Gastroesophageal sphincter (tissue), 4 donors: Measurements from ENCODE around the gene NIPBL. TPM values are rescaled to one million over a fixed set of nuclear protein-coding genes. Genes with fewer than 3 reads are reported as not detected.

Source experiments
- ATAC-seq: fragments of 150-250 bp; one replicate; pipeline ENCODE4 v1.9.1; 2016; ENCODE audit warnings: mild to moderate bottlenecking, moderate library complexity
- H3K27ac ChIP-seq, 4 donors: fragments of 200-600 bp; sonication (generic) in 3 of 4; 1 replicate in 3 of 4; 2 replicates in 1 of 4; pipeline ENCODE4 v1.5.1; 2016 to 2019
- H3K27me3 ChIP-seq: fragments of 200-600 bp; sonication (generic); one replicate; pipeline ENCODE4 v1.5.1; 2019
- H3K36me3 ChIP-seq, 2 donors: fragments of 200-600 bp; sonication (generic); one replicate each; pipeline ENCODE4 v1.5.1; 2019; ENCODE audit warnings: control low read depth in 1 of 2
- H3K4me1 ChIP-seq, 3 donors: fragments of 200-600 bp; sonication (generic); 1 replicate in 2 of 3; 2 replicates in 1 of 3; pipeline ENCODE4 v1.5.1; 2016 to 2019; ENCODE audit warnings: control low read depth in 2 of 3
- H3K4me3 ChIP-seq, 2 donors: fragments of 200-600 bp; sonication (generic); one replicate each; pipeline ENCODE4 v1.5.1; 2019; ENCODE audit warnings: mild to moderate bottlenecking in 1 of 2, moderate library complexity in 1 of 2
- H3K9me3 ChIP-seq, 3 donors: fragments of 200-600 bp; sonication (generic); one replicate each; pipeline ENCODE4 v1.5.1; 2017 to 2019; ENCODE audit warnings: control low read depth in 2 of 3
- EP300 ChIP-seq: sonication (generic); formaldehyde crosslinking; IDR thresholded peaks from one replicate; pipeline ENCODE4 v1.6.1; 2017; ENCODE audit warnings: antibody characterized with exemption, mild to moderate bottlenecking
- POLR2A ChIP-seq, 2 donors: fragments of 450-650 bp; IDR thresholded peaks; one replicate each; pipeline ENCODE4 v1.6.1; 2017; ENCODE audit warnings: antibody characterized with exemption in 2 of 2, mild to moderate bottlenecking in 2 of 2, moderate library complexity in 1 of 2
- POLR2AphosphoS5 ChIP-seq: sonication (generic); formaldehyde crosslinking; IDR thresholded peaks from one replicate; pipeline ENCODE4 v1.6.1; 2017; ENCODE audit warnings: antibody characterized with exemption
- WGBS, 2 donors: methylation state at CpG; one replicate each; pipeline ENCODE4 v1.1.5; 2018; ENCODE audit warnings: low coverage in 1 of 2; 5-methylcytosine and 5-hydroxymethylcytosine counted together
- total RNA-seq, 4 donors: library from RNA; depleted of rRNA; stranded (reverse); fragments of >200 nt; gene quantifications; one replicate each; pipeline ENCODE4 v1.1.0, GENCODE V29; 2016
- TF ChIP-seq, protein P1 (sequence below), 4 experiments: fragments of 200-600 bp in 2 of 4; fragments of 450-650 bp in 2 of 4; sonication (generic) in 1 of 4; IDR thresholded peaks; one replicate each; pipeline ENCODE4 v1.5.1; 2017 to 2019; ENCODE audit warnings: antibody characterized with exemption in 4 of 4, mild to moderate bottlenecking in 2 of 4, moderate library complexity in 2 of 4

The NIPBL gene
- total RNA-seq, 4 donors from 2014 or later = 44.9 to 59.4 (median 51.7) TPM

DNA sequence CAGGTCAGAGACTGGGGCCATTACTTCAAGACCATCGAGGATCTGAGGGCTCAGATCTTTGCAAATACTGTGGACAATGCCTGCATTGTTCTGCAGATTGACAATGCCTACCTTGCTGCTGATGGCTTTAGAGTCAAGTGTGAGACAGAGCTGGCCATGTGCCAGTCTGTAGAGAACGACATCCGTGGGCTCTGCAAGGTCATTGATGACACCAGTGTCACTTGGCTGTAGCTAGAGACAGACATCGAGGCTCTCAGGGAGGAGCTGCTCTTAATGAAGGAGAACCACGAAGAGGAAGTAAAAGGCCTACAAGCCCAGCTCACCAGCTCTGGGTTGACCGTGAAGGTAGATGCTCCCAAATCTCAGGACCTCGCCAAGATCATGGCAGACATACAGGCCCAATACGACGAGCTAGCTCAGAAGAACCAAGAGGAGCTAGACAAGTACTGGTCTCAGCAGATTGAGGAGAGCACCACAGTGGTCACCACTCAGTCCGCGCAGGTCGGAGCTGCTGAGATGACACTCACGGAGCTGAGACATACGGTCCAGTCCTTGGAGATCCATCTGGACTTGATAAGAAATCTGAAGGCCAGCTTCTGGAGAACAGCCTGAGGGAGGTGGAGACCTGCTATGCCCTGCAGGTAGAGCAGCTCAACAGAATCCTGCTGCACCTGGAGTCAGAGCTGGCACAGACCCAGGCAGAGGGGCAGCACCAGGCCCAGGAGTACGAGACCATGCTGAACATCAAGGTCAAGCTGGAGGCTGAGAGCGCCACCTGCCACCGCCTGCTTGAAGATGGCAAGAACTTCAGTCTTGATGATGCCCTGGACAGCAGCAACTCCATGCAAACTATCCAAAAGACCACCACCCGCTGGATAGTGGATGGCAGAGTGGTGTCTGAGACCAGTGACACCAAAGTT is 9.3 kb downstream of the NIPBL start:
- Histone ChIP-seq H3K4me3 (no peak overlapping the region), H3K27ac (no peak overlapping the region), H3K36me3 (peaks cover 0 to 6% of the 10 kb centered on the region in 2 donors), H3K4me1 (peaks cover 5 to 82% (median 5%) of the 10 kb centered on the region in 3 donors), H3K9me3 (no peaks in the 10 kb centered on the region), H3K27me3 (no peaks in the 10 kb centered on the region)
- ATAC-seq = no peak
- WGBS, 2 donors = 86 to 100% methylated on average over 1 to 2 of the region's 18 CpGs
- TF ChIP-seq POLR2A (IDR thresholded peaks at IDR 0.05) (no peak), EP300 (no peak), POLR2AphosphoS5 (no peak)
- TF ChIP-seq, protein P1, sequence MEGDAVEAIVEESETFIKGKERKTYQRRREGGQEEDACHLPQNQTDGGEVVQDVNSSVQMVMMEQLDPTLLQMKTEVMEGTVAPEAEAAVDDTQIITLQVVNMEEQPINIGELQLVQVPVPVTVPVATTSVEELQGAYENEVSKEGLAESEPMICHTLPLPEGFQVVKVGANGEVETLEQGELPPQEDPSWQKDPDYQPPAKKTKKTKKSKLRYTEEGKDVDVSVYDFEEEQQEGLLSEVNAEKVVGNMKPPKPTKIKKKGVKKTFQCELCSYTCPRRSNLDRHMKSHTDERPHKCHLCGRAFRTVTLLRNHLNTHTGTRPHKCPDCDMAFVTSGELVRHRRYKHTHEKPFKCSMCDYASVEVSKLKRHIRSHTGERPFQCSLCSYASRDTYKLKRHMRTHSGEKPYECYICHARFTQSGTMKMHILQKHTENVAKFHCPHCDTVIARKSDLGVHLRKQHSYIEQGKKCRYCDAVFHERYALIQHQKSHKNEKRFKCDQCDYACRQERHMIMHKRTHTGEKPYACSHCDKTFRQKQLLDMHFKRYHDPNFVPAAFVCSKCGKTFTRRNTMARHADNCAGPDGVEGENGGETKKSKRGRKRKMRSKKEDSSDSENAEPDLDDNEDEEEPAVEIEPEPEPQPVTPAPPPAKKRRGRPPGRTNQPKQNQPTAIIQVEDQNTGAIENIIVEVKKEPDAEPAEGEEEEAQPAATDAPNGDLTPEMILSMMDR (IDR thresholded peaks at IDR 0.05) = no peak

DNA sequence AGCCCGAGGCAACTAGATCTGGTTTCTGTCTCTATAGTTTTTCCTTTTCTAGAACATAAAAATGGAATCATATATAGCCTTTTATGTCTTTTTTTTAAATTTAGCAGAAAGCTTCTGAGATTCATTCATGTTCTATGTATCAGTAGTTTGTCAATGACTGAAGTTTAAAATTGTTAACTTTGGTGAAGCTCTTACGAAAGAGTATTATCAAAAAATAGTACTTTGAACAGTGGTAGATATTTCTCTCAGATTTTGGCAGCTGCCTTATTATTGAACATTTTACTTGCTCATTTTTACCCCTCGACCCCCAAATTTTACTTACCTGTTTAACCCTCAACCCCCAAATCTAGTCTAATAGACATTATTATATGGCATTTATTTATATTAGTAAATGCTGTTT is 10.2 kb downstream of the NIPBL start:
- H3K4me3 ChIP-seq = no peak overlapping the region
- H3K27ac ChIP-seq = no peak overlapping the region
- ATAC-seq = no peak
- peaks cover 0 to 6% of the 10 kb centered on the region in 2 donors for H3K36me3 ChIP-seq
- H3K9me3 ChIP-seq = no peaks in the 10 kb centered on the region
- 81 to 82% methylated on average over 3 of the region's 3 CpGs for WGBS, 2 donors
- TF ChIP-seq POLR2AphosphoS5 = no peak
- TF ChIP-seq EP300 = no peak
- TF ChIP-seq POLR2A (IDR thresholded peaks at IDR 0.05) = no peak
- TF ChIP-seq, protein P1 (IDR thresholded peaks at IDR 0.05) = no peak
- peaks cover 0 to 72% (median 5%) of the 10 kb centered on the region in 3 donors for H3K4me1 ChIP-seq
- H3K27me3 ChIP-seq = no peaks in the 10 kb centered on the region

DNA sequence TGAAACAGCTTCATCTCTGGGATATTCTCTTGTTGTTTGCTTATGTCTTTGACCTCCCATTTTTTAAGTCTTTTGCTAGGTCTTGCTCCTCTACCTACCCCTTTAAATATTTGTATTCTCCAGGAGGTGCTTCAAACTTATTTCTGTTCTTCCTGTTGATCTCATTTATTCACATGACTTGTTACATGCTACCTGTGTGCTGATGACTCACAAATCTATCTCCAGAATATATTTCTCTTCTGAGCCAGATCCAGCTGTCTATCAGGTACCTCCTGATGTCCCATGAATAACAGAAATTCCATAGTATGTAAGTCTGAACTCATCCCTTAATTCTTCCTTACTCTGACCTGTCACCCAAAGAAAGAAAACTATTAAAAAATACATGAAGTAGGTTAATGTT is 11.0 kb downstream of the NIPBL start:
- Histone ChIP-seq H3K9me3 (no peaks in the 10 kb centered on the region), H3K36me3 (peaks cover 0 to 6% of the 10 kb centered on the region in 2 donors), H3K27me3 (no peaks in the 10 kb centered on the region), H3K27ac (no peak overlapping the region), H3K4me1 (peaks cover 0 to 64% (median 5%) of the 10 kb centered on the region in 3 donors), H3K4me3 (no peak overlapping the region)
- ATAC-seq = no peak
- TF ChIP-seq EP300 (no peak), POLR2AphosphoS5 (no peak), POLR2A (IDR thresholded peaks at IDR 0.05) (no peak)
- TF ChIP-seq, protein P1 (IDR thresholded peaks at IDR 0.05) = no peak

DNA sequence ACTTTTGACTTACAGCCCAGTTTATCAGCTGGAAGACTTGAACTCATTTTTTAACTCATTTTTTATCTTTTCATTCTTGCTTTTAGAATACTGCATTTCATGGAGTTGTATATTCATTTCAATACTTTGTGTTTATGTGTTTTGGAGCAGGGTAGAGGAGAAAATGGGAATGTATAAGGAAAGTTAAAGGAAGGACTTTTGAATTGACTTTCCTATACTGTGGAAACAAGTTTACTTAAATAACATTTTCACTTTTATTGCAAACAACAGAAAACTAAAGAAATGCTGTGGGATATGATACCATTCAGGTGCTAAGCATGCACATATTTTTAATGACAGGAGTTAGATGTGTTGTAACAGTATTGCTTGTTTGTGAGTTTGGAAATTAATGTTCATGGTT is 11.7 kb downstream of the NIPBL start:
- ATAC-seq = no peak
- no peak overlapping the region for H3K4me3 ChIP-seq
- H3K4me1 ChIP-seq = peaks cover 0 to 60% (median 5%) of the 10 kb centered on the region in 3 donors
- H3K36me3 ChIP-seq = peaks cover 0 to 6% of the 10 kb centered on the region in 2 donors
- no peak overlapping the region for H3K27ac ChIP-seq
- no peaks in the 10 kb centered on the region for H3K27me3 ChIP-seq
- TF ChIP-seq EP300 = no peak
- TF ChIP-seq POLR2AphosphoS5 = no peak
- TF ChIP-seq POLR2A (IDR thresholded peaks at IDR 0.05) = no peak
- TF ChIP-seq, protein P1 (IDR thresholded peaks at IDR 0.05) = no peak
- H3K9me3 ChIP-seq = no peaks in the 10 kb centered on the region

DNA sequence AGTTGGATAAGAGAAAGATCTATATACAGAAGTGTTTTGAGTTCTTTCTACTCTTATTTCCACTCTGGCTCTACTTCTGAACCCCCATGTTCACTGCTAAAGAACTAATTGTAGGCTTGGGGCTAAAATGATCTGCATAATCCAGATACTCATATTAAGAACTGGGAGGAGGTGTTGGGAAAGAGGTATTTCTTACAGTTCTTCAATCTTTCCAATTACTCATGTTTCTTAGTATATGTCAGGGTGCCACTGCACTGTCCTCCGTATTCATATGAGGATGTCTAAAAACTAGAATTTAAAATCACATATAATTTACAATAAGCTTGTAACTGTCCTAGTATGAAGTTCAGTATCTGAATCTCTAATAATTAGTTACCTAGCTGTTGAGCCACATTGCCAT is 12.7 kb downstream of the NIPBL start:
- H3K4me3 ChIP-seq = no peak overlapping the region
- no peaks in the 10 kb centered on the region for H3K27me3 ChIP-seq
- TF ChIP-seq POLR2A (IDR thresholded peaks at IDR 0.05) (no peak), POLR2AphosphoS5 (no peak), EP300 (no peak)
- TF ChIP-seq, protein P1 (IDR thresholded peaks at IDR 0.05) = no peak
- H3K27ac ChIP-seq = no peak overlapping the region
- peaks cover 0 to 60% (median 5%) of the 10 kb centered on the region in 3 donors for H3K4me1 ChIP-seq
- H3K9me3 ChIP-seq = no peaks in the 10 kb centered on the region
- H3K36me3 ChIP-seq = peaks cover 0 to 6% of the 10 kb centered on the region in 2 donors
- ATAC-seq = no peak
- 83 to 86% methylated on average over 1 of the region's 1 CpG for WGBS, 2 donors
